Endodermal cell (in vitro differentiated cells): ENCODE results near the gene CCDC13. TPM values are rescaled to one million over a fixed set of nuclear protein-coding genes. Genes with fewer than 3 reads are reported as not detected.

Experiments
- DNase-seq: peaks from one replicate; pipeline ENCODE4 v3.0.0-alpha.2; 2017
- H3K27ac ChIP-seq: 2 replicates; pipeline ENCODE4 v1.5.1; 2013; ENCODE audit warnings: mild to moderate bottlenecking, low read depth, low read length, moderate library complexity
- H3K27me3 ChIP-seq: 2 replicates; pipeline ENCODE4 v1.6.1; 2013; ENCODE audit warnings: mild to moderate bottlenecking, low read length, moderate library complexity; ENCODE audit not compliant: insufficient read depth, control insufficient read depth, poor library complexity, severe bottlenecking
- H3K36me3 ChIP-seq: 2 replicates; pipeline ENCODE4 v1.7.0; 2013; ENCODE audit warnings: mild to moderate bottlenecking, low read length, moderate library complexity; ENCODE audit not compliant: control insufficient read depth, insufficient read depth
- H3K4me1 ChIP-seq: one replicate; pipeline ENCODE4 v1.7.0; 2013; ENCODE audit warnings: low read length; ENCODE audit not compliant: control insufficient read depth, insufficient read depth
- H3K4me3 ChIP-seq: 2 replicates; pipeline ENCODE4 v1.5.1; 2013; ENCODE audit warnings: mild to moderate bottlenecking, low read length, moderate library complexity
- H3K9ac ChIP-seq: 2 replicates; pipeline ENCODE4 v1.6.1; 2013; ENCODE audit warnings: mild to moderate bottlenecking, low read length, moderate library complexity; ENCODE audit not compliant: poor library complexity, severe bottlenecking; ENCODE audit errors: extremely low read depth
- H3K9me3 ChIP-seq: 2 replicates; pipeline ENCODE4 v1.6.1; 2013; ENCODE audit warnings: mild to moderate bottlenecking, low read length, moderate library complexity; ENCODE audit not compliant: control insufficient read depth
- H3K27ac Mint-ChIP-seq: 2 replicates; pipeline ENCODE4 v1.8.0; 2020; ENCODE audit warnings: mixed read lengths
- H3K27me3 Mint-ChIP-seq: 2 replicates; pipeline ENCODE4 v1.8.0; 2021; ENCODE audit warnings: mild to moderate bottlenecking, mixed read lengths; ENCODE audit not compliant: insufficient read depth
- H3K36me3 Mint-ChIP-seq: 2 replicates; pipeline ENCODE4 v1.8.0; 2020; ENCODE audit warnings: low read depth, mixed read lengths
- H3K4me1 Mint-ChIP-seq: 2 replicates; pipeline ENCODE4 v1.8.0; 2020; ENCODE audit warnings: mixed read lengths
- H3K4me3 Mint-ChIP-seq: 2 replicates; pipeline ENCODE4 v1.8.0; 2020; ENCODE audit warnings: mild to moderate bottlenecking, moderate library complexity, mixed read lengths
- H3K9me3 Mint-ChIP-seq: 2 replicates; pipeline ENCODE4 v1.8.0; 2020; ENCODE audit warnings: mild to moderate bottlenecking, mixed read lengths
- CTCF ChIP-seq: fragments of 200-600 bp; sonication (generic); conservative IDR thresholded peaks from 2 replicates; pipeline ENCODE4 v1.5.0; 2021; ENCODE audit warnings: antibody characterized with exemption, mild to moderate bottlenecking
- WGBS, 2 experiments: methylation state at CpG; one replicate each; pipeline versions ENCODE4 v1.1.5 to v1.1.7; 2013; ENCODE audit warnings: missing lambda C conversion rate in 2 of 2, mixed read lengths in 1 of 2; ENCODE audit not compliant: insufficient coverage in 1 of 2, insufficient read length in 1 of 2; 5-methylcytosine and 5-hydroxymethylcytosine counted together
- total RNA-seq, 2 donors: library from RNA; stranded (reverse); fragmentation: NEBNext Ultra II Directional in 1 of 2; extraction: Animal tissue kit (Norgen Biotek cat#: 25700) in 1 of 2; gene quantifications; 2 replicates in 1 of 2; 3 replicates in 1 of 2; pipeline ENCODE4 v1.2.1, GENCODE V29; 2021

Gene CCDC13
- total RNA-seq, 2 donors from 2014 or later = 0.64 to 1.1 TPM

- no peak for TF ChIP-seq CTCF
- Histone ChIP-seq H3K4me3 (no peak overlapping the region), H3K4me1 (no peaks in the 10 kb centered on the region), H3K9me3 (peaks cover 11% of the 10 kb centered on the region), H3K27ac (no peak overlapping the region), H3K36me3 (no peaks in the 10 kb centered on the region), H3K27me3 (no peaks in the 10 kb centered on the region), H3K9ac (no peak overlapping the region)
- no peaks in the 10 kb centered on the region for H3K4me1 Mint-ChIP-seq
- H3K27me3 Mint-ChIP-seq = peaks cover 10% of the 10 kb centered on the region
- no peak overlapping the region for H3K27ac Mint-ChIP-seq
- H3K9me3 Mint-ChIP-seq = no peaks in the 10 kb centered on the region
- no peak overlapping the region for H3K4me3 Mint-ChIP-seq
- no peak for DNase-seq
- WGBS, 2 experiments = 93 to 96% methylated on average over 5 to 6 of the region's 6 CpGs
- H3K36me3 Mint-ChIP-seq = no peaks in the 10 kb centered on the region
Measured at GRCh38 chr3:42762046-42762724, 10.9 kb downstream of the CCDC13 start.

DNA sequence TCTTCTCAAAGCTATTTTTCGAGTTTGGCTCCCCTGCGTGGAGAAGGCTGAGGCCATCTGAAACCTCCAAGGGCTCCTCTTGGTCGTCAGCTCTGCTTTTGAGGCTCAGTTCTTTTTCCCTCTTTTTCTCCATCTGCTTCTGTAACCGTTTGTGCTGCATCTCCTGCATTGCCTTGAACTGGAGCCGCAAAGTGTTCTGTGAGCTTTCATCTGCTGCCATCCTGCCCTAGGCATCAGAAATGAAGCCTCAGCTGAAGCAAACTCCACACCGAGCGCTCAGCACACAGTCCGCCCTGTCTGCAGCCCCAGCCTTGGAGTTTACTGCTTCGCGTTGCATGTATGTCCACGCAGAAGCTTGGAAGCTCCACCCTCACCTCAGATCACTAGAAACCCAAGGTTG is 14.9 kb downstream of the CCDC13 start:
- no peaks in the 10 kb centered on the region for H3K9me3 Mint-ChIP-seq
- H3K4me1 ChIP-seq = no peaks in the 10 kb centered on the region
- WGBS, 2 experiments = 84 to 91% methylated on average over 7 to 11 of the region's 11 CpGs
- TF ChIP-seq CTCF = no peak
- peak; percentile 32 for DNase-seq
- no peaks in the 10 kb centered on the region for H3K36me3 Mint-ChIP-seq
- no peak overlapping the region for H3K4me3 ChIP-seq
- peaks cover 10% of the 10 kb centered on the region for H3K27me3 Mint-ChIP-seq
- no peaks in the 10 kb centered on the region for H3K4me1 Mint-ChIP-seq
- no peak overlapping the region for H3K9ac ChIP-seq
- peaks cover 11% of the 10 kb centered on the region for H3K9me3 ChIP-seq
- no peak overlapping the region for H3K27ac ChIP-seq
- H3K27ac Mint-ChIP-seq = no peak overlapping the region
- no peaks in the 10 kb centered on the region for H3K27me3 ChIP-seq
- no peaks in the 10 kb centered on the region for H3K36me3 ChIP-seq
- no peak overlapping the region for H3K4me3 Mint-ChIP-seq

DNA sequence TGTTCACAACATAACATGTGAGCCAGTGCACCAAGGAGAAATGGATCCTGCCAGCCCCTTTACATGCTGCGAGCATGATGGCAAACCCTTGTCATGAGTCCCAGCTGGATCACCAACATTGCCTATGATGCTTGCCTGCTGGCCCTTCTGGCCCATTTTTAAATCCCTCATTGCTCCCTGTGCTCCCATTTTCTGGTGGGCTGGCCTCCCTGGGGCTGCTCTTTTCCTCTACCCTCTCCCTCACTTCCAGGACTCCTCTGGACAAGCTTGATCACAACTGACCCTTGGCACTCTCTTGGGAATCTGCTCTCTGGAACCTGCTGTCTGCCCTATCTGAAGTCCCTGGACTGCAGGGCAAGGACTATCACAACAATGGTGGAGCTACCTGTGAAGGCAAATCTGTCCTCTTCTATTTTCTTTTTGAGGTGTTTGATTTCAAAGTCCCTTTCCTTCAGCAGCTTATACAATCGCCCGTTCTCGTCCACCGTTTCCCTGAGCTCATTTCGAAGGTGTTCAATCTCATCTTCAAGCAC is 16.3 kb downstream of the CCDC13 start:
- no peak for TF ChIP-seq CTCF
- Histone ChIP-seq H3K27ac (no peak overlapping the region), H3K36me3 (no peaks in the 10 kb centered on the region), H3K4me3 (no peak overlapping the region), H3K4me1 (no peaks in the 10 kb centered on the region), H3K9ac (no peak overlapping the region), H3K27me3 (no peaks in the 10 kb centered on the region), H3K9me3 (no peaks in the 10 kb centered on the region)
- Mint-ChIP-seq H3K27me3 (peaks cover 10% of the 10 kb centered on the region), H3K27ac (no peak overlapping the region), H3K4me1 (no peaks in the 10 kb centered on the region), H3K36me3 (no peaks in the 10 kb centered on the region), H3K9me3 (no peaks in the 10 kb centered on the region), H3K4me3 (no peak overlapping the region)
- DNase-seq = peak; percentile 18
- 93 to 100% methylated on average over 1 to 6 of the region's 6 CpGs for WGBS, 2 experiments
